GM23338 (cell line): ENCODE results near the gene GCN1.

Source experiments
- EZH2 ChIP-seq: fragments of 200-600 bp; sonication (generic); IDR thresholded peaks from one replicate; pipeline ENCODE4 v1.8.0; 2017; ENCODE audit warnings: antibody characterized with exemption, mild to moderate bottlenecking, low read depth; ENCODE audit not compliant: unreplicated experiment
- TF ChIP-seq, protein P1 (sequence below), 2 experiments: fragments of 200-600 bp in 1 of 2; sonication (generic) in 1 of 2; conservative IDR thresholded peaks; 2 replicates each; pipeline versions ENCODE4 v1.5.1 to v1.6.1; 2016 to 2017; ENCODE audit warnings: antibody characterized with exemption in 2 of 2, low read depth in 2 of 2, mild to moderate bottlenecking in 2 of 2, moderate library complexity in 1 of 2

DNA sequence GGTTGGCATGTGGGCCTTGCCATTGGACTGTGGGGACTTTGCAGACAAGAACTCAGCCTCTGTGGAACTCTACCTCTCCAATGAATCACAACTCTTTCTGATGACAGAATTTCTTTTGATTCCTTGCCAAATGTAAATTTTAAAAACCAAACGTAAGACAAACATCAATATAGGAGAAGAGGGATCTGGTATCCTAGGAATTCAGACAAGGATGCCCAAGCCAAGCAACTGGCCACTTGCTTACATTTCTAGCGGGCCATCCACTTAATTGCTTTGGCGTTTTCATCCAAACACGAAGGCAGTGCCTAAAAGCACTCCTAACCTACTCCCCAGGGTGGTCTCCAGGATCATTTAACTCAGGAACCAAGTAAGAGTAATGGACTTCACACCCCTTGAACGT lies 54.6 kb downstream of the GCN1 start:
- TF ChIP-seq EZH2 = no peak
- TF ChIP-seq, protein P1, sequence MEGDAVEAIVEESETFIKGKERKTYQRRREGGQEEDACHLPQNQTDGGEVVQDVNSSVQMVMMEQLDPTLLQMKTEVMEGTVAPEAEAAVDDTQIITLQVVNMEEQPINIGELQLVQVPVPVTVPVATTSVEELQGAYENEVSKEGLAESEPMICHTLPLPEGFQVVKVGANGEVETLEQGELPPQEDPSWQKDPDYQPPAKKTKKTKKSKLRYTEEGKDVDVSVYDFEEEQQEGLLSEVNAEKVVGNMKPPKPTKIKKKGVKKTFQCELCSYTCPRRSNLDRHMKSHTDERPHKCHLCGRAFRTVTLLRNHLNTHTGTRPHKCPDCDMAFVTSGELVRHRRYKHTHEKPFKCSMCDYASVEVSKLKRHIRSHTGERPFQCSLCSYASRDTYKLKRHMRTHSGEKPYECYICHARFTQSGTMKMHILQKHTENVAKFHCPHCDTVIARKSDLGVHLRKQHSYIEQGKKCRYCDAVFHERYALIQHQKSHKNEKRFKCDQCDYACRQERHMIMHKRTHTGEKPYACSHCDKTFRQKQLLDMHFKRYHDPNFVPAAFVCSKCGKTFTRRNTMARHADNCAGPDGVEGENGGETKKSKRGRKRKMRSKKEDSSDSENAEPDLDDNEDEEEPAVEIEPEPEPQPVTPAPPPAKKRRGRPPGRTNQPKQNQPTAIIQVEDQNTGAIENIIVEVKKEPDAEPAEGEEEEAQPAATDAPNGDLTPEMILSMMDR (conservative IDR thresholded peaks at IDR 0.05; ENCODE audit: low read depth in 2 of 2) = no peak
